Left renal cortex interstitium (tissue), 4 donors: Measurements from ENCODE around the gene PREP. TPM values are rescaled to one million over a fixed set of nuclear protein-coding genes. Genes with fewer than 3 reads are reported as not detected.

ENCODE experiments used
- DNase-seq, 4 donors: peaks; one replicate each; pipeline ENCODE4 v3.0.0-alpha.2; 2013; ENCODE audit warnings: low read depth in 4 of 4, low spot score in 2 of 4, missing footprints in 1 of 4
- polyA plus RNA-seq, 4 donors: library from polyadenylated mRNA; unstranded; fragments of 120-200 nt; gene quantifications; one replicate each; pipeline ENCODE4 v1.2.1, GENCODE V29; 2013; ENCODE audit not compliant: insufficient read length in 4 of 4

PREP gene
- polyA plus RNA-seq, 4 donors: 31.6 to 35.5 (median 32.1) TPM

DNA sequence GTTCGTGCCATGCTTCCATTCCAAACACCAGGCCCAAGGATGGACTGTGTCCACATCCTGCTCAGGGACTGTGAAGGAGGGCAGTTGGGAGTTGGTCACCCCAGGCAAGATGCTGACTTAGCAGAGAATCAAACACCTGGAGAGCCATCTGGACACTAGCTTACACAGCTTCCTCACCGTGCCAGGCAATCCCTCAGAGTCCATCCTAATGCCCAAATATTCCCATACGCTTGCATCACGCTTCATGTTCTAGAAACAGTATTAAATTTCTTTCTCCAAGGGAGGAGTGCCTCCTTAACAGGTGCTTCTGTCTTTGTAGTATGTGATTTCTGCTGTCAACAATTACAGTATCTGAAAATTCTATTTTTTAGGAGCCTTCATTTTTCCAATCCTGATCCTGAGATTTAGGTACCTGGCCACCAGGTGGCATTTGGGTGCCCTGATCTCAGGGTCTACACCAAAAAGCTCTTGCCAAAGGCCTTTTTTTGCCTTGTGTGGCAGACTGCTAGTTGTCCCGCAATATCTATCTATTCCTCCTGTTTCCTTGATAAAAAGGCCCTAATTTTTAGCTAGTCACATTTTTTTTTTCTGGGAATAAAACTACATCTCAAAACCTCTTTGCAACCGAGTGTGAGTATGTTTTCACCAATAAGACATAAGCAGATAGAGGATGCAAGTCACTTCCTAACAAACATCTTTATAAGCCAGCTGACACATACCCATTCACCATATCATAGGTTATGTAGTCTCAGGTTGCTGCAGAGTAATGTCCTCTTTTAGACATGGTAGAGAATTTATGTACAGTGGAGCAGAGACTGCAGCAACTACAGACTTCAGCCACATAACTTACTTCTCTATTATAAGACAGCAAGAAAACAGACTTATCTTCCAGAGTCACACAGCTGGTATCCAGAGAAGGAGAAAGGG, 85.0 kb downstream of the PREP start:
- no peak for DNase-seq

DNA sequence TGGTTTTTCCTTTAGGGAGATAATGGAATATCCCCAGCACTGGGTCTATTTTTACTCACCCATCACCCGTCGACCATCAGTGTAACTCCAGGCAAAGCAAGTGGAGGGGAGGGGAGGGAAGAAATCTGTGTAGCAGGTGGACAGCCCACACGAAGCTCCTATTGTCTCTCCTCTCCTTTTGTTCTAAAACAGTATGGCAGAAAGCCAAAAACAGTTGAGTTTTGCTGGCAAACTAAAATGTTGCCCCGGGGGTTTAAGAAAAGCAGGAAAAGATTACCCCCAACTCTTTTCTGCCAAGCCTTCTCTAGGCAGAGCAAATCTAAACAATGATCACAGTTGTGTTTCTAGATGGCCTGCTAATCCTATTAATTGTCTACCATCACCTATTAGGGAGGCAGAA, 89.7 kb downstream of the PREP start:
- DNase-seq: no peak

DNA sequence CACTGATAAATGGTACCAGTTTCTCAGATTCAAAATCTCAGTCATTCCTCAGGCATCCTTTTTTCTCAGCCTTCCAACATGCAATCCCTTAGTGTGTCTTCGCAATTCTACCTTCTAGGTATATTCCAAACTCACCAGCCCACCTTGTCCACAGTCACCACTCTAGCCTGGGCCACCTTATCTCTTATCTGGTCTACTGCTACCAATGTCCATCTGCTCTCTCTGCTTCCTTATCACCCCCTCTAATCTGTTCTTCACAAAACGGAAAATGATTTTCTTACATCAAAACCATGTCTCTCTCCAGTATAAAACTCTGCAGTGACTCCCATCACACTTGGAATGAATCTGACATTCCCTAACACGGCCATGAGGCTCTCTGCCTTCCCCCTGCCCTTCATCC, 91.9 kb downstream of the PREP start:
- DNase-seq: no peak

DNA sequence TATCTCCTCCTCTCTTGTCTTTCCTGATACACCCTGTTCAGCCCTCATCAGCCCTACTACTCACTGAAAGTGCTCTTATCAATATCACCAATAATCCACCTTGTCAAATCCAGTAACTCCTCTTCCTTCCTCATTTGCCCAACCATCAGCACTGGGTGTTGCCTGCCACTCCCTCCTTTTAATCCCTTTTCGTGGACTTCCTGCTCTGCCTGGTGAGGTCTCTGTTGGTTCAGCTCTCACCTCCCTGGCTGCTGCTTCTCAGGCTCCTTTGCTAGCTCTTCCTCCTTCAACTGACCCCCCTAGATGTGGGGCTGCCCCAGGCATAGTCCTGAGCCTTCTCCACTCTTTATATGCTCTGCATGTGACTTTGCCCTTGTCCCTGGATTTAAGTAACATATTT, 92.5 kb downstream of the PREP start:
- no peak for DNase-seq

DNA sequence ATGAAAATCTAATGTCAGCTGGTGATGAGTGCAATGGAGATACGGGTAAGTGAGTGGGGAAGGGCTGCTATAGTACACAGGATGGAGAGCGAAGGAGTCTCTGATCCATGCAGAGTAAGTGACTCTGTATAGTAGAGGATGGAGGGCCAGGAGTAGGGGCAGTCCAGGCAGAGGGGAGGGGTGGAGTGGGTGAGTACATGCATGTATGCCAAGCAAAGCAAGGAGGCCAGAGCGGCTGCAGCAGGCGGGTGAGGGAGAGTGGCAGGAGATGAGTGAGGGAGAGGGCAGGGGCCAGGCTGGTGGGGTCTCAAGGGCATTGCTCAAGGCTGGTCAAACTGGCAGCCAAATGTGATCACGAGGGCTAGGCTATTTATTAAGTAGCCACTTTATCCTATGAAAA, 94.0 kb downstream of the PREP start:
- no peak for DNase-seq

DNA sequence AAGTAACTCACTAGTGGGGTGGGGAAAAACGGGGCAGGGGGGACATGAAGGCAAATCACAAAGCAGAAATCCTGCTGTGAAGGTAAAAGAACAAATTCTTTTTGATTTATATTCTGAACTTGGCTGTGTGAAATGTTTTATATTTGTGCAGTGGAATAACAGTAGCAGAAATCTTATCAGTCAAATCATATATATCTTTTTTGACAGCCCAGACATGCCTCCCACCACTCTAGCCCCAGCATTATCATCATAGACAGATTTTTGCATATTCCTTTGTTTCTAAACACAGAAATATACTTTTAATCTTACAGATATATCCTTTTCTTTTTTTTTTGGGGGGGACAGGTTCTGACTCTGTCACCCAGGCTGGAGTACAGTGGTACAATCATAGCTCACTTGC, 97.4 kb downstream of the PREP start:
- no peak for DNase-seq

DNA sequence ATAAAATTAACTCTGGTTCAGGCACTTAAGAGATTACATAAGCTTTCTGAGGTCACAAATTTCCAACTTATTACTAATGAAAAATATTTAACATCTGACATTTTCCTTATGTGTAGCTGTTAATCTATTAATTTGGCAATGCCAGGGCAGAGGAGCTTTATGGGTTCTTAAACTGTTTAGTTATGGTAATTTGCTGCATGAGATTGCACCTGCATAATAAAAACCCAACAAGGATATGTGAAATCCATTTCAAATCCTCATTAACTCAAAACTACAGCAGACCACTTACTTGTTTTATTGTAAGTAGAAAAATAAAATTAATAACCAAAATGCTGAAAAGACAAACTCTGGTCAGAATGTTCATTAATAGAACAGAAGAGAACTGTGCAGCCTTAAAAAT, 98.1 kb downstream of the PREP start:
- no peak for DNase-seq

DNA sequence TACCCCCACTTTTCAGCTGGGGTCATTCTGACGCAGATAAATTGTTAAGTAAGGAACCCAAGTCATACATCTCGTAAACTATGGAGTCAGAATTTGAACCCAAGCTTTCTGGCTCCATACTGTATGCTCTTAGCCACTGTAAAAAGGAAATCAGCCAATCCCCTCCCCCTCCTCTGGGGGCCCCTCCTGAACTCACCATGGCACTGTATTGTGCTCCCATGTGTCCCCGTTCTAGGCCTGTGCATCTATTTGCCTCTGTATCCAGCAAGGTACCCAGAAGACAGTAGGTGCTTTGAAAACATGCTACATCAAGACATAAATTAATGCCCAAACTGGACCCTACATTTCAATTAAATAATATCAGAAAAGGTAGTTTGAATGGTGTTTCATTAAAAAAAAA, 98.5 kb downstream of the PREP start:
- DNase-seq: no peak

DNA sequence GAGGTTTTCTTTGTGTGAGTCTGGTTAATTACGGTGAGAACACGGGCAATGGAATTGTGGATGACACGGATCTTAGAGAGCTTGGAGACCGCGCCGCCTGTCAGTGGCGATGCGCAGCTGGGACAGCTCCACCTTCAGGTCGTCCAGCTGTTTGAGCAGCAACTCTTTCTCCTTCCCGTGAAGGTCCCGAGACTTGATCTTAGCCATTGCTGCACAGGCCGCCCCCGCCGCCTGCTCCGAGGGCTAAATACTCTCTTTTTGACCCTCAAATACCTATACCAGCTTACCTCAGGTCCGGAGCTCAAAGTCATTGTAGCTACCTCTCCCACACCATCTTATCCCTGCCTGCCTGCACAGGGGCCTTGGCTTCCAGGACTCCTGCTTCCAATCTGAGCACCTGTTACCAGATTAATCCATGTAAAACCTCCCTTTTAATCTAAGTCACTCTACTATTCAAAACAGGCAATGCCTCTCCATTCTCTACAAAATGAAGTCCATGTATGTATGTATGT, 100.2 kb downstream of the PREP start:
- no peak for DNase-seq

DNA sequence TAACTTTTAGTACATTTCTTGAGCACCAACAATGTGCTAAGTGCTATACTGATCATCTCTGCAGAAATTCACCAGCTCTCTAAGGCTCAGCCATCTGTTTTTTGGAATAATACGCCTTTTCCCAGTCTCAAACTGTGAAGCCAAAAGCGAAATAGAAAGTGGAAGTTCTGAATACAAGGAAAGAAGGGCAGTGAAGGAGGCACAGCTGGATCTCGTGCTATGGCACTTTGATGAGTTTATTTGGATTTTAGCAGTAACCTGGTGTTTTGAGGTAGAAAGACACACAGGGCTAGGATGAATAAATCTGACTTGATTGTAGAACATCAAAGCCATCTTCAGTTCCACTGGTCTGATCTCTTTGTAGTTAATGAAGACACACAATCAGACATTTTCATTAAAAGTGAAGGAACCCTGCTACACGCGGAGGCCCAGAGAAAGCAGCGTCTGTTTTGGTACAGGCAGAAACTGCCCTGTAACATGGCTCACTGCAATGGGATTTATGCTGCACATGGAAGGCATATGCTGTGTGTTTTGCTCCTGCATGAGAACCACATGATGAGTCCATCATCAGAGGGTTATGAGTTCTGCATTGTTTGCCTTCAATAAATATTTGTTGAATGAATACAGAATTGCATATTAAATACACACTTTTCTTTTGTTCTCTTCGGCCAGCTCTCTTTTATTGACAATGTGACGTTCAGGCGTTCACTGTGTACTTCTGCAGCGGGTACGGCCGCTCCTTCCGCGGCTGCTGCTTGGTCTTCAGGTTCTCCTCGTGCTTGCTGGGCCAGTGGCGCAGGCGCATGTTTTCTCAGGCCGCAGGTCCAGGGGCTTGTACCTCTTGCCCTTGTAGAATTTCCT, 100.9 kb downstream of the PREP start:
- DNase-seq: no peak

DNA sequence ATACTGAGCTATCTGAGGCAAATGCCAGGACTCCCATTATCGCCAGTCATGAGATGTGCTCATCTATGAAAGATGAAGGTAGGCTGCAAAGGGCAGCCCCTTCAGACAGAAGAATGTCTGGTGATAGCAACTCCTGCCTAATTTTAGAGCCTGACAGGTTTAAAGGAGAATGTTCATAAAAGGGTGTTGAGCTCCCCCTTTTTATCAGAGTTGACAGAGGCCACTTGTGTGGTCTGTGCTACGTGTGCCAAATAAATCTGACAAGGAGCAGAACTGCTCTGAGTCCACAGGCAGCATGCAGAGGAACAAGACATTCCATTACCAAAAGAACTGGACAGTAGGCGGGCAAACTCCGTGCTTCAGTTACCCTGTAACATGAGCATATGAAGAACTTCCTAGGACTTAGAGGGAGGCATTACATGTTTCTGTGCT, 101.8 kb downstream of the PREP start:
- DNase-seq: no peak

DNA sequence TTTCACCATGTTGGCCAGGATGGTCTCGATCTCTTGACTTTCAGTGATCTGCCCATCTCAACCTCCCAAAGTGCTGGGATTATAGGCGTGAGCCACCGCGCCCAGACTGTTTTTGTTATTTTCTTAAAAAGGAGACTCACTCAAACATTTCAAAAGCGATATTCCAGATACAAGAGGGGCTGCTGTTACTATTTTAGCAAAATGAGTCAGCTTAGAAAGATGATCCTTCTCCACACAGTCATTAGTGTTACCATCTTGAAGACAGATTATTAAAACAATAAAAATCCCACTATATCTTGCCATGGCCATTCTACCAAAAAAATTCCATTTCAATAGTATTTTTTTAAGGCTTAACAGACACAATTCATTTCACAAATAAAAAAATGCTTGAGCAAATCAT, 102.8 kb downstream of the PREP start:
- DNase-seq: no peak

DNA sequence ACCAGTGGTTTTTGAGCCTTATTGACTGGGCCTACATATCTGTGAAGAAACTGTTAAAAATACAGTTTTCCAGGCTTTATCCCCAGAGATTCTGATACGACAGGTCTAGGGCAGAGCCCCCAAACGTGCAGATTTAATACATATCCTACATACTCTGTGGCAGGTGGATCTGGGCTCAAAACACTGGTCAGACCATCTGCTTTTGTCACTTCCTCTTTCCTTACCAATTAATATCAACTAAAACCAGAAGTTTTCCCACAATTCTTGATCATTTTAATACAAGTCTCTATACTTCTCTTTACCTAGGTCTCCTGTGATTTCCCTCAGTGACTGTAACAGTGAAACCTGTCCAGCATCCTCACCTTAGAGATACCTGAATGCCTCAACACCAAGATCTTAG, 108.8 kb downstream of the PREP start:
- DNase-seq: no peak

DNA sequence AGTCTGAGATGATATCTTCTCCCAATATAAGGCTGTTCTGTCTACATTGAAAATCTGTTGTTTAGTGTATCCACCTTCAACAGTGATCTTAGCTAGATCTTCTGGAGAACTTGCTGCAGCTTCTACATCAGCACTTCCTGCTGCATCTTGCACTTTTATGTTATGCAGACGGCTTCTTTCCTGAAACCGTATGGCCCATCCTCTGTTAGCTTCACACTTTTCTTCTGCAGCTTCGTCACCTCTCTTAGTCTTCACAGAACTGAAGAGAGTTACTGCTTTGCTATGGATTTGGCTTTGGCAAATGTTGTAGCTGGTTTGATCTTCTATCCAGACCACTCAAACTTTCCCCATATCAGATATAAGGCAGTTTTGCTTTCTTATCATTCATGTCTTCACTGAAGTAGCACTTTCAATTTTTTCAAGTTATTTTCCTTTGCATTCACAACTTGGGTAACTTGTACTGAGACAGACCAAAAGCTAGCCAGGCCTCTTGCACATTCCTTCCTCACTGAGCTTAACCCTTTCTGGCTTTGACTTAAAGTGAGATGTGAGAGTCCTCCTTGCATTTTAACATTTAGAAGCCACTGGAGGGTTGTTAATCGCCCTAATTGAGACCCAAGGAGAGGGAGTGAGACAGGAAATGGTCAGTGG, 110.1 kb downstream of the PREP start:
- DNase-seq: no peak

DNA sequence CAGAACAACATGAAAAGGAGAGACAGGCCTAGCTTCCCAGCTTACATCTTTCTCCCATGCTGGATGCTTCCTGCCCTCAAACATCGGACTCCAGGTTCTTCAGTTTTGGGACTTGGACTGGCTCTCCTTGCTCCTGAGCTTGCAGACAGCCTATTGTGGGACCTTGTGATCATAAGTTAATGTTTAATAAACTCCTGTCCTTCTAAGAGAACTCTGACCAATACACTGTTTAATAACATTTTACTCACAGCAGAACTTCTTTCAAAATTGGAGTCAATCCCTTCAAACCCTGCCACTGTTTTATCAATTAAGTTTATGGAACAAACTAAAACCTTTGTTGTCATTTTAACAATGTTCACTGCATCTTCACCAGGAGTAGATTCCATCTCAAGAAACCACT, 111.4 kb downstream of the PREP start:
- no peak for DNase-seq

DNA sequence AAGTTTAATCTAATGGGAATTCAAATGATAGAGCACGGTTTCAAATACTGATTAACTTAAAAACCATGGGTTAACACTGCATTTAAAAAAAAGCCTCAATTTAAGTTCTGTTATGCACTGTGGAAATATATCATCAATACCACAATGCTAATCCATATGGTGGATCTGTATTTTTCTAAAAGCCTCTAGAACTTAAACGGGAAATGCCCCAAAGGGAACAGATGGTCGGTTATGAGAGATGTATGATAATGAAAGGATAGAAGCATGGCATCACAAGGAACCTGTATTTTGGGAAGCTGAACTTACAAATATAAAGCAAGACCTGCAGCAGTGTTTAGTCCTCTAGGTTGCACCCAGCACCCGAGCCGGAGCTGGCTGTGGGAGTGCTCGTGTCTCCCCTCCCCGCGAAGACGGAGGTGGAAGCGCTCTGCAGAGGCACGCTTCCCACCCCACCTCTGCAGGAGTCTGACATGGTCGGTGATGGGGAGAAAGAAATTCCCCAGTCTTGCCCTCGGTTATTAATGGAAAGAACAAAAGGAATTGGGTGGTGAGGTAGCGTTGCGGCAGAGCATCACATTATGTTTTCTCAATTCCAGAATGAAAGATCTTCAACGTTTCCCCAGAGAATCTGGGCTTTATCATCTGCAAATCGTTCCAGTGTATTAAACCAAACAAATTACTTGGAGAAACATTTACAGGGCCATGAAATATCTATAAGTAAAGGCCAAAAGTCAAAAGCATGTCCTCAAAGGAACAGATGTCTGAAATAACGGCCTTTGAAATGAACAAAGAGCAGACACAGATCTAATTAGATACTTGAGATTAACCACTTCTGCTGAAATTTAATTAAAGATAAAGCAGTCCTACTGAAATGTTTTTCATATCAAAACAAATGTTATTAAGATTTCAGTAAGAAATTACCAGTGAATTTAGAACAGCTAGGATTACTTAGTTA, 120.0 kb downstream of the PREP start:
- no peak for DNase-seq

DNA sequence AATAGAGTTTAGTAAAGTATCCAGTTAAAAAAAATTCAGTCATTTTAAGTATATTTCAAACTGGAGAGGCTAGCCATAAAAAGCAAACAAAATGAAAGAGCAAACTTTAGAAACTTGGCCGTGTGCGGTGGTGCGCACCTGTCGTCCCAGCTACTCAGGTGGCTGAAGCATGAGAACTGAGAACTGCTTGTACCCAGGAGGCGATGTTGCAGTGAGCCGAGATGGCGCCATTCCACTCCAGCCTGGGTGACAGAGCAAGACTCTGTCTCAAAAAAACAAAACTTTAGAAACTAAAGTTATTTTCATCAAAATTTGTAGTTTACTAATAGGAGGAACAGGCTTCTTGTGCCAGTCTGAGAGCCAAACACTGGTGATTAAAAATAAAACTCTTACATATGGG, 122.8 kb downstream of the PREP start:
- DNase-seq: no peak

DNA sequence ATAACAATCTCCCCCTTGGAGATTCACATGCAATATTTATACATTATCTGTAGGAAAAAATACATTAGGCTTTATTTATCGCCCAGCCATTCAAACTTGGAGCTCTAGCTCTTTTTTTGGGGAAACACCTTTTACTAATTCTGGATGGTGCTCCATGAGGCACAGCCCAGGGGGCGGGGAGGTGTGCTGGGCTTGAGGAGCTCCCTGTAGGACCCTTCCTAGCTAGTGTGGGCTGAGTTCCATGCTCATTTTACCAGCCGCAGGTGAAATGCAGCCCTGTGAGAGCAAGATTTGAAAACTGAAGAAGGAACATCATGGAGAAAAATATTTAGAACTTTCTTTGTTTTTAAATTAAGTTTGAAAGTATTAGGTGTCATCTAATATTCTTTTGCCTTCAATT, 123.4 kb downstream of the PREP start:
- no peak for DNase-seq

DNA sequence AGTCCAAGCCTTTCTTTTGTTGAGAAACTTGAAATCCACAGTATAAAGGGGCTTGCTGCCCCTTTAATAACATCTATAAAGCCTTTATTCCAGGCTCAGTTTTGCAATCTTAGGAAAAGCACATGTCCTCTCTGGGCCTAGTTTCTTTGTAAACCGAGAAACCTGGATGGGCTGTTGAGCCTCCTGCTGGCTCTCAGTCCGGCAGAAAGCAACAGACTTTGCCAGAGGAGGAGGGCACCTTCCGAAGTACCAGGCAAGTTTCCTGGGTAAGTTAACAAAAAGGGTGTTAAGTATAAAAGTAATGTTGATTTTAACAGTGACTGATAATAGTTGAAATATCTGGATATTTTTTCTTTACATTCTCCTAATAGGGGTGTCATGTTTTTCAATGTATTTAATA, 124.1 kb downstream of the PREP start:
- no peak for DNase-seq

DNA sequence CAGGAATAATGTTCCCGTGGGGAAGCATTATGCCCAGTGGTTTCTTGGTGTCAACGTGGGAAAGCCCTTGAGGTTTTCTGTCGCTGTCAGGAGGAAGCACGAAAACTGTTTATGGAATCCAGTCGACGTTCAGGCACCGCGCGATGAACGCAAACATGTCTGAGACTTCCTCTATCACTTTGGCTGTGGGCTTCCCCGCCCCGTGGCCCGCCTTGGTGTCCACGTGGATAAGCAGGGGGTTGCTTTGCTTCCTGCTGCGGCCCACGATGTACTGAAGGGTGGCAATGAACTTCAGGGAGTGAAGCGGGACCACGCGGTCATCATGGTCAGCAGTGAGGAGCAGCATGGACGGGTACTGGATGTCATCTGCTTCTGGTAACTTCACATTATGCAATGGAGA, 124.8 kb downstream of the PREP start:
- DNase-seq: no peak
